Metanephros (tissue), 1 donor: ENCODE results near the gene PRDM8. TPM values are rescaled to one million over a fixed set of nuclear protein-coding genes. Genes with fewer than 3 reads are reported as not detected.

ENCODE experiments used
- total RNA-seq: library from RNA; depleted of rRNA; stranded (reverse); fragments of >200 nt; gene quantifications from one replicate; pipeline ENCODE4 v1.2.3, GENCODE V29; 2014

The PRDM8 gene
- total RNA-seq, result 4.9 TPM

DNA sequence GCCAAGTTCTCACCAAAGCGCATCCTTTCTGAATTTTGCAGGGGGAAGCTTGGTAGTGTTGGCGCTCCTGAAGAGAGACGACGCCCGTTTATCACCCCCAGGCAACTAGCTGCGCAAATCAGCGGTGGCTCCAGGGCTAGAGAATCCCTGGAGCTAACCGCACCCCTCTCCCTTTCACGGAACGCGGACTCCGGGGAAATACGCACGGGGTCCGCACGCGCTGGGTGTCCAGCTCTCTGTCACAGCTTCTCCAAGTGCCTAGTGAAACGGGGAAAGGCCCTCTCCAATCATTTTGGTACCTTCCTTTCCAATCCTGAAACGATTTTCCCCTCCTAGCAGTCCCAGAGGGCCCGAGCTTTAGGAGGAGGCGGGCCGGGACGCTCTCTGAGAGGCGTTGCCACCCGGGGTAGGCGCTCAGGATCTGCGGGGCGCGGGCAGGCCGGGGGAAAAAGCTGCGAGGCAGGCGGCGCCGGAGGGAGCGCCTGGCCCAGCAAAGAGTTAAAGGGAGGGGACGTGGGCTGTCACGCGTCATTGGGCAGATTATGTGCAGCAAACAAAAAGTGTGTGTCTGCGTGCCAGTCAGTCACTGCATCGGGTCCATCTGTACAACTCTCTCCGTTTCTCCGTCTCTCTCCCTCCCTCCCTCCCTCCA lies at the start of gene PRDM8:
Gene PRDM8 (plus strand): TSS at position 582 of the 652 bp plus-strand sequence. CDS start 2,578 bp downstream, outside the sequence.

Other genes starting within 250 kb of the PRDM8 start
- 40.9 TPM for gene ANTXR2, start 124.3 kb upstream of the PRDM8 start, total RNA-seq
- gene FGF5, start 69.2 kb downstream of the PRDM8 start, total RNA-seq, result not detected
- 0.29 TPM for gene CFAP299, start 138.2 kb downstream of the PRDM8 start, total RNA-seq